GM12892 (cell line): ENCODE measurements around the gene C22orf31.

Experiments used
- DNase-seq: peaks from one replicate; pipeline ENCODE4 v3.0.0; 2011; ENCODE audit not compliant: insufficient read length
- FAIRE-seq: peaks from 2 replicates; lab custom pipeline; 2011; peaks lifted over from hg19 to GRCh38; lab: Jason Lieb, UNC
- POLR2A ChIP-seq: IDR thresholded peaks from 2 replicates; pipeline ENCODE4 v1.6.1; 2011; ENCODE audit warnings: low read depth, low read length, control low read depth
- POLR2AphosphoS5 ChIP-seq: IDR thresholded peaks from 2 replicates; pipeline ENCODE4 v1.6.1; 2011; ENCODE audit warnings: low read depth, low read length, control low read depth
- TAF1 ChIP-seq: IDR thresholded peaks from 2 replicates; pipeline ENCODE4 v1.6.1; 2011; ENCODE audit warnings: low read depth, mild to moderate bottlenecking, control low read depth, low read length, borderline replicate concordance

C22orf31 gene

GRCh38 chr22:29030016-29030617, 31.5 kb downstream of the C22orf31 start:
- DNase-seq (no peak), FAIRE-seq (no peak)
- TF ChIP-seq TAF1, result no peak
- TF ChIP-seq POLR2AphosphoS5, result no peak
- no peak for TF ChIP-seq POLR2A

- TF ChIP-seq POLR2AphosphoS5, result no peak
- no peak for TF ChIP-seq POLR2A
- no peak for TF ChIP-seq TAF1
- FAIRE-seq (no peak), DNase-seq (no peak)
These were observed 32.2 kb downstream of the C22orf31 start for GRCh38 chr22:29029202-29030000.

GRCh38 chr22:29028468-29028867, 33.2 kb downstream of the C22orf31 start:
- FAIRE-seq, result no peak
- no peak for DNase-seq
- no peak for TF ChIP-seq POLR2A
- no peak for TF ChIP-seq TAF1
- TF ChIP-seq POLR2AphosphoS5, result no peak

GRCh38 chr22:29026579-29026978, 35.1 kb downstream of the C22orf31 start:
- FAIRE-seq (no peak), DNase-seq (no peak)
- TF ChIP-seq TAF1 (no peak), POLR2AphosphoS5 (no peak), POLR2A (no peak)

GRCh38 chr22:29023172-29023796, 38.3 kb downstream of the C22orf31 start:
- TF ChIP-seq POLR2AphosphoS5 (no peak), TAF1 (no peak), POLR2A (no peak)
- DNase-seq (no peak), FAIRE-seq (no peak)

GRCh38 chr22:29022101-29022817, 39.4 kb downstream of the C22orf31 start:
- TF ChIP-seq POLR2AphosphoS5, result no peak
- no peak for TF ChIP-seq TAF1
- TF ChIP-seq POLR2A, result no peak
- no peak for DNase-seq
- FAIRE-seq, result no peak

- FAIRE-seq, result no peak
- no peak for DNase-seq
- TF ChIP-seq POLR2AphosphoS5 (no peak), POLR2A (no peak)
These were observed 43.1 kb downstream of the C22orf31 start for GRCh38 chr22:29018293-29019189.

- DNase-seq, result no peak
- FAIRE-seq, result no peak
- no peak for TF ChIP-seq POLR2AphosphoS5
- TF ChIP-seq TAF1, result no peak
- no peak for TF ChIP-seq POLR2A
These were observed 45.3 kb downstream of the C22orf31 start for GRCh38 chr22:29016067-29016938.

GRCh38 chr22:29014773-29015172, 46.9 kb downstream of the C22orf31 start:
- DNase-seq (no peak), FAIRE-seq (no peak)
- TF ChIP-seq POLR2A (no peak), TAF1 (no peak), POLR2AphosphoS5 (no peak)

- no peak for FAIRE-seq
- TF ChIP-seq POLR2A, result no peak
- DNase-seq, result no peak
These were observed 47.3 kb downstream of the C22orf31 start for GRCh38 chr22:29014293-29014692.
